Suppressor macrophage treated with lipopolysaccharide for 4 hours (primary cell): ENCODE results near the gene HOXC12.

ENCODE experiments used
- DNase-seq: peaks from one replicate; pipeline ENCODE4 v3.0.0-alpha.2; 2020

The HOXC12 gene

GRCh38 chr12:53954694-53955035 lies at the start of gene HOXC12:
TSS of gene HOXC12 (plus strand) at chr12:53954903. CDS start at chr12:53954930, 27 bp downstream.
- no peak for DNase-seq

GRCh38 chr12:53907103-53907502 lies 47.6 kb upstream of the HOXC12 start:
- DNase-seq, result no peak

- no peak for DNase-seq
These were observed 37.7 kb upstream of the HOXC12 start for GRCh38 chr12:53916788-53917655.

GRCh38 chr12:53924521-53925405 lies 29.9 kb upstream of the HOXC12 start:
- DNase-seq, result no peak

- DNase-seq, result no peak
These were observed 27.3 kb upstream of the HOXC12 start for GRCh38 chr12:53927220-53928029.

GRCh38 chr12:53928054-53928835 lies 26.5 kb upstream of the HOXC12 start:
- DNase-seq, result no peak

GRCh38 chr12:53929527-53929926 lies 25.2 kb upstream of the HOXC12 start:
- DNase-seq, result no peak

GRCh38 chr12:53930591-53931255 lies 24.0 kb upstream of the HOXC12 start:
- DNase-seq, result no peak

GRCh38 chr12:53931844-53932581 lies 22.7 kb upstream of the HOXC12 start:
- no peak for DNase-seq

GRCh38 chr12:53932915-53933314 lies 21.8 kb upstream of the HOXC12 start:
- DNase-seq, result no peak

- DNase-seq, result no peak
These were observed 19.0 kb upstream of the HOXC12 start for GRCh38 chr12:53935383-53936341.

GRCh38 chr12:53937099-53937498 lies 17.6 kb upstream of the HOXC12 start:
- DNase-seq, result no peak

GRCh38 chr12:53937596-53938325 lies 16.9 kb upstream of the HOXC12 start:
- no peak for DNase-seq

- DNase-seq, result no peak
These were observed 16.2 kb upstream of the HOXC12 start, which contains the start of gene HOXC13 for GRCh38 chr12:53938326-53939140. TSS of gene HOXC13 (plus strand) at chr12:53938831. CDS start at chr12:53938907, 76 bp downstream.

GRCh38 chr12:53939141-53940108 lies 15.3 kb upstream of the HOXC12 start:
- no peak for DNase-seq

GRCh38 chr12:53940443-53941014 lies 14.2 kb upstream of the HOXC12 start:
- no peak for DNase-seq
